HL-60 (cell line): Measurements from ENCODE around the gene APPBP2.

ENCODE experiments used
- POLR2AphosphoS5 ChIP-seq: IDR thresholded peaks from 2 replicates; pipeline ENCODE4 v1.6.1; 2012; ENCODE audit warnings: low read depth
- TF ChIP-seq, protein P1 (sequence below): IDR thresholded peaks from one replicate; pipeline ENCODE4 v1.5.1; 2011; ENCODE audit warnings: low read length, control low read depth, inconsistent platforms; ENCODE audit not compliant: insufficient read depth

DNA sequence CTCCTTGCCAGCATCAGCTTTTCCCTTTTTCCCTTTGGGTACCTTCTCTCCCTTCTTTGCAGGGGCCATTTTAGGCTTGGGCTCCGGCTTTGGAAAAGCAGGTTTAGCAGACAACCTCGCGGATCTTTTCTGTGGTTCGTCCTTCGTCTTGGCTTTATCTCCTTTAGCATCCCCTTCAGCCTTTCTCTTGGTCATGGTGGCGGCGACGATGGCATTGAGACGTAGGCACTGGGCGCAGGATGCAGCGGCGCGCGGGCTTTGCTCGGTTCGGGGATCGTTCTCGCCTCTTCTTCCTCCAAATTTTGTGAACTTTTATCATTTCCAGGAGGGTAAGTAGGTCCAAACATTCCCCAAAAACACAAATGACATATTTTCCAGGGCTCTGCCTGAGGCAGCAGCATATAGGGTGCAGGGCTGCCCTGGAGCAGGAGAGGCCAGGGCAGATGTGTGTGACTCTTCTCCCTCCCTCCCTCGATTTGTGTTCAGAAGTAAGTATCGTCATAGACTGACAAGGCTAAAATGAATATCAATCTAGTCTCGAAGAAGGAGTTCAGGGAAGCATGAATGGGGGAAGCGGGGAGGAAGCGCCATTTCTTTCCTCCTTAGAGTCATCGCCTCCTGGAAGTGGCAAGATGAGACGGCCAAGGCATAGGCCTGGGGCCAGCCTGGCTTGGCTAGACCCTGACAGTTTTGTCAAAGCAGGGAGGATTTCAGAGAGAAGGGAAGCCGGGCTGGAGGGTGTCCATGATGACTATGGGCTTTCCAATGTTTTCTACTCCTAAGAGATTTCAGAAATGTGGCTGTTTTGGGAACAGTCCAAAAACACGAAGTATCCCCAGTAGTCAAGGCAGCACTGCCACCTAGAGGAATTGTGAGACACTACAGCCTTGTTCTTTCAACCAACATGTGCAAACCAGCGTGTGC lies 90.5 kb downstream of the APPBP2 start:
- TF ChIP-seq, protein P1, sequence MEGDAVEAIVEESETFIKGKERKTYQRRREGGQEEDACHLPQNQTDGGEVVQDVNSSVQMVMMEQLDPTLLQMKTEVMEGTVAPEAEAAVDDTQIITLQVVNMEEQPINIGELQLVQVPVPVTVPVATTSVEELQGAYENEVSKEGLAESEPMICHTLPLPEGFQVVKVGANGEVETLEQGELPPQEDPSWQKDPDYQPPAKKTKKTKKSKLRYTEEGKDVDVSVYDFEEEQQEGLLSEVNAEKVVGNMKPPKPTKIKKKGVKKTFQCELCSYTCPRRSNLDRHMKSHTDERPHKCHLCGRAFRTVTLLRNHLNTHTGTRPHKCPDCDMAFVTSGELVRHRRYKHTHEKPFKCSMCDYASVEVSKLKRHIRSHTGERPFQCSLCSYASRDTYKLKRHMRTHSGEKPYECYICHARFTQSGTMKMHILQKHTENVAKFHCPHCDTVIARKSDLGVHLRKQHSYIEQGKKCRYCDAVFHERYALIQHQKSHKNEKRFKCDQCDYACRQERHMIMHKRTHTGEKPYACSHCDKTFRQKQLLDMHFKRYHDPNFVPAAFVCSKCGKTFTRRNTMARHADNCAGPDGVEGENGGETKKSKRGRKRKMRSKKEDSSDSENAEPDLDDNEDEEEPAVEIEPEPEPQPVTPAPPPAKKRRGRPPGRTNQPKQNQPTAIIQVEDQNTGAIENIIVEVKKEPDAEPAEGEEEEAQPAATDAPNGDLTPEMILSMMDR = peak; percentile 86
- no peak for TF ChIP-seq POLR2AphosphoS5
